Stimulated activated naive CD4-positive, alpha-beta T cell treated with Interleukin-2 at 50 U/mL for 16 hours (primary cell): ENCODE results near the gene RGCC.
A peak's percentile ranks its signal among the peaks of the same experiment; 100 is the strongest.

Experiments
- DNase-seq: peaks from one replicate; lab custom pipeline; 2025; lab: John Stamatoyannopoulos, UW

The RGCC gene

GRCh38 chr13:41453620-41454019, 3.7 kb upstream of the RGCC start:
- DNase-seq: no peak

GRCh38 chr13:41454170-41454569, 3.2 kb upstream of the RGCC start:
- DNase-seq: no peak

DNA sequence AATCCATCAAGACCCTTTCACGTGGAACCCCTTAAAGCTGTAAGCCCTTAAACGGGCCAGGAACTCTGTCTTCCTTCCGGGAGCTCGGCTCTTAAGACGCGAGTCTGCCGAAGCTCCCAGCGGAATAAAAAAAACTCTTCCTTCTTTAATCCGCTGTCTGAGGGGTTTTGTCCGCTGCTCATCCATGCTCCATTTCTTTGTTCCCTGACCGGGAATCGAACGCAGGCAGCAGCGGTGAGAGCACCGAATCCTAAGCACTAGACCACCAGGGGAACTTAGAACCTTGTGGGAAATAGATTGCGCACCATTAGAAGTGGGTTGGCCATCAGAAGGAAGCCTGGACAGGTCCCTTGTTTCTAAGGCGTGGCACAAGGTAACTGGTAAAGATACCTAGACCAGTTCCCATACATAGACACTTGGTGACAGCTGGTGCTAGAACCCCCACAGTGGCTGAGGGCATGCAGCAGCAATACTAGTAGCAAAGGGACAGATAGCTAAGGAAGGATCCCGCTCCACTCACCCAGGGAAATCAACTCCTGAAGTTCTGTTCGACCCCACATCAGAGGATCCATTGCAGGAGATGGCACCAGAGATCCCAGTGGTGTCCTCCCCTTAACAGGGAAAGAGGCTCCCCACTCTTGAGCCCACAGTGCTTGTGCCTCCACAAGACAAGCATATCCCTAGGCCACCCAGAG, 1.5 kb upstream of the RGCC start:
- DNase-seq: no peak

DNA sequence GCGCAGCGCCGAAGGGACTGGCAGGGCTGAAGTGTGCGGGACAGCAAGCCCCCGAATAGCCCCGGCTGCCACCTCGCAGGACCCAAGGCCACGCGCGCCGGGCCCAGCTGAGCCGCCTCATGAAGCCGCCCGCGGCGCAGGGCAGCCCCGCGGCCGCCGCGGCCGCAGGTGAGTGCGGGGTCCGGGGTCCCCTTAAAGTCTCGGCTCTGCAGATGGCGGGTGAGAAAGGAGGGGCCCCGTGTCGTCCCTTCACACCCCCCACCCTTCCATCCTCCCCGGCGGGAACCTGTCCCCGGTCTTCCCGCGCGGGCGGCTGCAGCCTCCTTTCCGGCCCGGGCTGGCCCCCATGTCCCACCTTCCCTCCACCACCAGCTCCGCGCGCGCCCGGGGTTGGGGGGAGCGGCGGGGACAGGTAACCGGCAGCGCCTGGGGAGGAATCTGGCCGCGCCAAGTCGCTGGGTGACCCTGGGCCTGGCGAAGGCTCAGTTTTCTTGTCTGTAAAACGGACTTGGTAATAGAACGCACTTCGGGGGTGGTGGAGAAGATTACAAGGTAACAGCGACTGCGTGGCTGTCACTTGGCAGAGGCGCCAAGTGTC, 338 bp downstream of the RGCC start:
- DNase-seq: peak; percentile 21

- DNase-seq: peak; percentile 50
Measured at GRCh38 chr13:41458187-41458760, 924 bp downstream of the RGCC start.

DNA sequence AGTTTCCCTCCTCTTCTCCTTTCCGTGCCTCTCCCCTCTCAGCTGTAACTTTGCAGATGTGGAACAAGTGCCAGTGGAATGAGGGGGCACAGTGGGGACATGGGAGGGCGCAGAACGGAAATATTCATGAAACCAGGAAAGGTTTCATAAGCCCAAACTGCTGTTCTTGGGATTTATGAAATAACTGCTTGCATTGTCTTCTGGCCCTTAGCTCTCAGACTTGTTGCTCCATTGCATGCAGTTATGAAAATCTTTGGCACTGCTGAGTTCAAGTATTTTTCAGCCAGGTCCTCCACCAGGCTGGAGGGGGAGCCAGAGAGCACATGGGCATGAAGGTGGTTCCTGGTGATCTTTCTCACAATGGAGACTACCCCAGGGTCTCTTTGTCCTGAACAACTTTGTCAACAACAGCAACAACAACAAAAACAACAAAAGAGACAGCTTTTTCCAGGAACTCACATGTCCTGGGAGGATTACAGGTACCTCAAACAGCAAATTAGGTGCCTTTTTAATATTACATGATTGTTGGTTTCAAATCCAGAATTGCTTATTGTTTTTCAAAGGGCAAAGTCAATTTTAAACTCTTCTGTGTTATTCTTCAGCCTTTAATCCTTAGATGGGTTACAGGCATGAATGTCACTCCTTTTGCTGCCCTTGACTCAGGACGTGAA, 1.5 kb downstream of the RGCC start:
- peak; percentile 57 for DNase-seq

DNA sequence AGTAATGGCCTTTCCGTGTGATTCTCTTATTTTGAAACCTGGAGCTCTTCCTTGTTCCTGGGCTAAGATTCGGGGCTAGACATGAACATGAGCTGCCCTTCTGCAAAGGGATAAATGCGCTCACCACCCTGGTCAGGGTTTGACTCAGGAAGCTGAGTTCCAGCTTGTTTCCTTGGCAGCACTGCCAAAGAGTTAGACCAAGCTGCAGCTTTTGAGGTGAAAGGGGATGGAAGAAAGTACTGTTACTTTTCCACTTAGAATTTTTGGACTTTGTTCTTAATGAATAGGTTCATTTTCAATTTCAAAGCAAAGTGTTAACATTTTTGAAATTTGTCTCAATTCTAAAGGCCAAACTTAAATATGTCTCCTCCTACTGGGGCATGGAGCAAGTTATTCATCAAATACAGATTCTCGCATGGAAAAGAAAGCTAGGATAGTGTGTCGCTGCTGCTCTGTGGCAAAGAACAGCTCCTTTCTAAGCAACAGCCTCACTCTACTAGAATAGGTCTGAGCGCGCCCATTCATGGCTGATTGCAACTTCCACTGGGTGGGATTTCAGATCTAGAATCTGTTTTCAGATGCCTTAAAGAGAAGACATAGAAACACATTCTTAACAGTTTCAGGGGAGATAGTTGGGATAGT, 2.2 kb downstream of the RGCC start:
- no peak for DNase-seq

DNA sequence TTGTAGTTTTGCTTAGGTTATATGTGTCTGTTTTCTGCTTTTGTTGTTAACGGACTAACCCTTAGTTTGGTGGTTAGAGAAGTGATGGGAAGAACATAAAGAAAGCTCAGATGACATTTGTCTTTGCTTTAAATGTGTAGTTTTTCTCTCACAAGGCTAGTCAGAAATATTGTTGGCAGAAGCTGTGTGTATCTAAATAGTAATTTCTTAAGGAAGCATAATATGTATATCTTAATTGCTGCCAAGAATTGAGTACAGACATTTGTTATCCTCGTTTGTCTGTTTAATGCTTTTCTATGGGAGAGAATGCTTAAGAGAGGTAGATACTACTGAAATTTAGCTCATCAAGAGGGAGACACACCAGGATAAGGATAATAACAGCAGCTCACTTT, 2.7 kb downstream of the RGCC start:
- DNase-seq: no peak

GRCh38 chr13:41460930-41461329, 3.6 kb downstream of the RGCC start:
- no peak for DNase-seq

DNA sequence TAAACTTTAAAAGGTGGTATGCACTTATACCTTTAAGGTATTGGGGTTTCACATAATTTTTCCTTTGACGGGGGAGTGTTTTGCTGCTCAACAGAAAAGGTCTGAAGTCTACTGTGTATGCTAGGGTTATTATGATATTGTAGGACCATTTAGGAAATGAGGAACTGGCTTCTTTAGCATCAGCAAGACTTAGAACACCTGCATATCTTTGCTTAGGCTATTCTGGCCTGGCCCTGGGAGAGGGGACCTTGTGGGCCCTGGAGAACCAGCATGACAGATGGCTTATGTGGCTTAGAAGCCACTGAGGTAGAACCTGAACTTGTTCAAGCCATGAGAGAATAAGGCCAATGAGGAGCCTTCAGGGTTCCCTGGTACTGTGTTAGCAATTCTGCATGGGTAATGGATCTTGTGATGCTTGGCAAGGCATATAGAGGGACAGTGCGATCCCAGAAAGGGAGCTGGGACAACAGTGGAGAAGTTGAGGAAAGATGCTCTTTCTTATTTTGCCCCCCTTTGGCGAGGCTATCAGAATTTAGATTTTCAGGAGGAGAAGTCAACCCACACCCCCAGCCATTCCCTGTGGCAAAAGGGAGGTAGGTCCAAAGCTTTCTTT, 4.3 kb downstream of the RGCC start:
- DNase-seq: no peak

GRCh38 chr13:41462427-41462826, 5.1 kb downstream of the RGCC start:
- DNase-seq: no peak

GRCh38 chr13:41463838-41464602, 6.7 kb downstream of the RGCC start:
- DNase-seq: peak; percentile 42

DNA sequence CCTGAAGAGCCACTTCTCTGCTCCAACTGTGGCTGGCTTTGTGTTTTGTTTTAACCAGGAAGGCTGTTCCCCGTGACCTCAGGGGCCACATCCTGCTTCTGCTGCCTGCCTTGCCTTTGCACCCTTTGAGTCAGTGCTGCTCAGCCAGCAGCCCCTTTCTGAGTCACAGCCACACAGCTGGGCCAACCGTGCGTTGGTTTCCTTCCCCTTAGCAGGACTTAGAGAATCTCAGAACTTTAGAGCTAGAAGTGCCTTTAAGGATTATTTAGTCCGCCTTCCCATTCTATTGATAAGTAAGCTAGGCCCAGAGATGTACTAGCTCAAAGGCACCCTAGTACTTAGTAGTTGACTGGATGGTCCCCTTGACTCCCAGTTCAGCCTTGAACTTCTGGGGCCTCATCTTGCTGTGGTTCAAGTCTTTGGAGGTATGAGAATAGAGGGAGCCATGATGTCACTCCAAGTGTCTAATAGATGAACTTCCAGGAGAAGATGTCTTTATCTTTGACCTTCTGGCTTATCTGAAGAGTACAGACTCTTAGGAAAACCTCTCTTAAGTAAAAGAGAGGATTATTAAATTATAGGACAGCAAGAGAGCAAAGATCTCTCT, 8.0 kb downstream of the RGCC start:
- DNase-seq: peak; percentile 87

GRCh38 chr13:41465898-41466320, 8.6 kb downstream of the RGCC start:
- no peak for DNase-seq

DNA sequence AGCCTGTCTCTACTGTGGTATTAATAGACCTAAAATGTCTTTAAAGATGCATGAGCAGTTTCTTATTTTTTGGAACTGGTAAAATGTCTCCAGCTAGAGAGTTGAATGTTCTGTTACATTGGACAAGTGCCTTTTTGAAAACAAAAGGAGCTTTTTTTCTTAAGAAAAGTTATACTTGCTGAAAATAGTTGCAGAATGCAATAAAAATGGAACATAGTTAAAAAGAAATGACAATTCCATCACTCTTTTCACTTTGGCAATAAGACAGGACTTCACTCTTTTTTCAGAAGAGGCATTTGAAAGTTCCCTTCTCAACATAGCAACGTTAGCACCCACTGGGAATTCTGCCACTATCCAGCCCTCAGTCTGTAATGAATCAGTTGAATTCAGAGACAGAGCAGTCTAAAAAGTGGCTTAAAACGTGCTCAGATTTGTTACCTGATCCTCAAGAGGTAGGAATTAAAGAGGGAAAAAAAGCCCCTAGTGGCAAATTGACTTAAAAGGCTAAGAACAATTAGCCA, 10.1 kb downstream of the RGCC start:
- no peak for DNase-seq

- no peak for DNase-seq
Measured at GRCh38 chr13:41468631-41469030, 11.3 kb downstream of the RGCC start.

DNA sequence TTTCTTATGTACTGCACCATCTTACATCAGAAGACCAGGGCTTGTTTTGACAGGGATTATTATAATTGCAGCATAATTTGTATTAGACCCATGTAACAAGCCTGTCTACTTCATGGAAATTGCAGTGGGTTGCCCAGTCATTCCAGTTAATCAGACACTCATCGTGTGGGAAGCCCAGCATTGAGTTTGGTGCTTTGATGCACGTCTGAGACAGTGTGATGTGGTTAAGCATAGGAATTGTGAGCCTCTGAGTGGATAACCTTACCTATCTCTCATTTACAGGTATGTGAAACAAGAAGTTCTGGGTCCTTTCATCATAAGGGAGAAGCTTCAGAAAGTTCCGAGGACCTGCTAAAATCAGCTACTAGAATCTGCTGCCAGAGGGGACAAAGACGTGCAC, 12.8 kb downstream of the RGCC start:
- peak; percentile 46 for DNase-seq

GRCh38 chr13:41471785-41472184, 14.4 kb downstream of the RGCC start:
- DNase-seq: no peak

DNA sequence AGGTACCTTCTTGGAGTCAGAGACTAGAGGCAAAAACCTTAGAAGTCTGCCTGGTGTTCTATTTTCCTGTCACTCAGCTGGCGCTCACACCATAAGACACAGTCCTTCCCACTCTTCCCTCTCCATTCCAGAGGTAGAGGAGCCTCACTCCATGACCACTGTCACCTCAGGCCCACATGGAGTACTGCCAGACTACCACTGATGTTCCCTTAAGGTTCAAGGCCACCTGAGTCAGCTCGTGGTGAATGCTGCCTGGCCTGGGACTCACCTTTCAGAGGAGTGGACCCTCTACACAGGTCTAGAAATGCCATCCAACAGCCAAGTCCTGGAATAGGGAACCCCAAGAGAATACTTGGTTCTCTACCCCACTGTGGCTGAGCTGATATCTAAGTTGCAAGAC, 29.9 kb downstream of the RGCC start:
- no peak for DNase-seq

GRCh38 chr13:41488124-41488523, 30.8 kb downstream of the RGCC start:
- no peak for DNase-seq
